GM23338 (cell line): Measurements from ENCODE around the gene UBE2Z. TPM values are rescaled to one million over a fixed set of nuclear protein-coding genes. Genes with fewer than 3 reads are reported as not detected.

Experiments used
- ATAC-seq: fragments of 200-7000 bp; cut with Tn5 transposase; 3 replicates; pipeline ENCODE4 v1.9.1; 2020
- DNase-seq: peaks from one replicate; pipeline ENCODE4 v3.0.0-alpha.2; 2015; ENCODE audit warnings: low spot score
- H2AFZ ChIP-seq: fragments of 200-600 bp; sonication (generic); 2 replicates; pipeline ENCODE4 v1.8.0; 2016; ENCODE audit warnings: antibody characterized with exemption, mild to moderate bottlenecking, moderate library complexity
- H3F3A ChIP-seq: fragments of 200-600 bp; sonication (generic); replicated peaks from 2 replicates; pipeline ENCODE4 v1.8.0; 2017; ENCODE audit warnings: antibody characterized with exemption, mixed run types, low read depth
- H3K27ac ChIP-seq: fragments of 200-600 bp; sonication (generic); 2 replicates; pipeline ENCODE4 v1.6.1; 2016; ENCODE audit warnings: low read depth
- H3K27me3 ChIP-seq: fragments of 200-600 bp; sonication (generic); 2 replicates; pipeline ENCODE4 v1.8.0; 2016; ENCODE audit warnings: mild to moderate bottlenecking, mixed run types, moderate library complexity; ENCODE audit not compliant: insufficient read depth
- H3K36me3 ChIP-seq: fragments of 200-600 bp; sonication (generic); 2 replicates; pipeline ENCODE4 v1.8.0; 2016; ENCODE audit warnings: mild to moderate bottlenecking; ENCODE audit not compliant: insufficient read depth
- H3K4me1 ChIP-seq: fragments of 200-600 bp; sonication (generic); 2 replicates; pipeline ENCODE4 v1.8.0; 2016; ENCODE audit warnings: mild to moderate bottlenecking, moderate library complexity; ENCODE audit not compliant: insufficient read depth
- H3K4me2 ChIP-seq: fragments of 200-600 bp; sonication (generic); 2 replicates; pipeline ENCODE4 v1.7.1; 2017; ENCODE audit warnings: mixed run types
- H3K4me3 ChIP-seq: fragments of 200-600 bp; sonication (generic); 2 replicates; pipeline ENCODE4 v1.6.1; 2016; ENCODE audit warnings: mixed run types
- H3K79me2 ChIP-seq: fragments of 200-600 bp; sonication (generic); replicated peaks from 2 replicates; pipeline ENCODE4 v1.8.0; 2017; ENCODE audit warnings: mild to moderate bottlenecking; ENCODE audit not compliant: insufficient read depth
- H3K9me2 ChIP-seq: fragments of 200-600 bp; sonication (generic); 2 replicates; pipeline ENCODE4 v1.8.0; 2017; ENCODE audit not compliant: insufficient read depth
- H4K20me1 ChIP-seq: fragments of 200-600 bp; sonication (generic); replicated peaks from 2 replicates; pipeline ENCODE4 v1.8.0; 2017; ENCODE audit warnings: mild to moderate bottlenecking; ENCODE audit not compliant: insufficient read depth
- H3K27ac Mint-ChIP-seq: 2 replicates; pipeline ENCODE4 v1.8.0; 2020; ENCODE audit warnings: inconsistent platforms, mild to moderate bottlenecking, moderate library complexity, mixed read lengths
- H3K27me3 Mint-ChIP-seq: 3 replicates; pipeline ENCODE4 v1.8.0; 2022; ENCODE audit warnings: low read depth, mild to moderate bottlenecking, moderate library complexity, mixed read lengths, inconsistent platforms; ENCODE audit not compliant: insufficient read depth, poor library complexity
- H3K36me3 Mint-ChIP-seq: 3 replicates; pipeline ENCODE4 v1.8.0; 2021; ENCODE audit warnings: low read depth, mild to moderate bottlenecking, inconsistent platforms, moderate library complexity, mixed read lengths
- H3K4me1 Mint-ChIP-seq: 3 replicates; pipeline ENCODE4 v1.8.0; 2020; ENCODE audit warnings: mild to moderate bottlenecking, inconsistent platforms, mixed read lengths
- H3K4me3 Mint-ChIP-seq: 3 replicates; pipeline ENCODE4 v1.8.0; 2021; ENCODE audit warnings: moderate library complexity, mild to moderate bottlenecking, inconsistent platforms, mixed read lengths
- H3K9me3 Mint-ChIP-seq: 3 replicates; pipeline ENCODE4 v1.8.0; 2020; ENCODE audit warnings: moderate library complexity, mild to moderate bottlenecking, inconsistent platforms, mixed read lengths
- CREB1 ChIP-seq: fragments of 250-450 bp; sonication (Bioruptor Pico); IDR thresholded peaks from 2 replicates; pipeline ENCODE4 v1.5.0; 2020; ENCODE audit warnings: low read depth, mild to moderate bottlenecking, moderate library complexity
- ETS1 ChIP-seq: IDR thresholded peaks from 2 replicates; pipeline ENCODE4 v1.6.1; 2016; ENCODE audit warnings: antibody characterized with exemption
- EZH2 ChIP-seq: fragments of 200-600 bp; sonication (generic); IDR thresholded peaks from one replicate; pipeline ENCODE4 v1.8.0; 2017; ENCODE audit warnings: antibody characterized with exemption, mild to moderate bottlenecking, low read depth; ENCODE audit not compliant: unreplicated experiment
- EZH2phosphoT487 ChIP-seq: fragments of 200-600 bp; sonication (generic); IDR thresholded peaks from one replicate; pipeline ENCODE4 v1.8.1; 2018; ENCODE audit warnings: antibody characterized with exemption; ENCODE audit not compliant: unreplicated experiment
- JUNB ChIP-seq: IDR thresholded peaks from one replicate; pipeline ENCODE4 v1.6.1; 2016; ENCODE audit warnings: antibody characterized with exemption; ENCODE audit not compliant: unreplicated experiment
- NANOG ChIP-seq: IDR thresholded peaks from 2 replicates; pipeline ENCODE4 v1.6.1; 2016; ENCODE audit warnings: antibody characterized with exemption, borderline replicate concordance
- POLR2AphosphoS5 ChIP-seq: IDR thresholded peaks from 2 replicates; pipeline ENCODE4 v1.6.1; 2016; ENCODE audit warnings: antibody characterized with exemption, low read depth
- STAT1 ChIP-seq: IDR thresholded peaks from one replicate; pipeline ENCODE4 v1.6.1; 2016; ENCODE audit warnings: antibody characterized with exemption; ENCODE audit not compliant: unreplicated experiment
- ZNF114 ChIP-seq: fragments of 250-450 bp; sonication (Bioruptor Pico); IDR thresholded peaks from 2 replicates; pipeline ENCODE4 v1.5.0; 2020; ENCODE audit warnings: mild to moderate bottlenecking, moderate library complexity
- ZNF331 ChIP-seq: fragments of 250-450 bp; sonication (Bioruptor Pico); IDR thresholded peaks from 2 replicates; pipeline ENCODE4 v1.5.0; 2020; ENCODE audit warnings: low read depth, mild to moderate bottlenecking, moderate library complexity
- ZNF462 ChIP-seq: fragments of 250-450 bp; sonication (Bioruptor Pico); IDR thresholded peaks from 2 replicates; pipeline ENCODE4 v1.5.0; 2020; ENCODE audit warnings: mild to moderate bottlenecking, moderate library complexity
- long read RNA-seq: library from polyadenylated mRNA; unstranded; transcript quantifications from one replicate; pipeline ENCODE4 v2.0.0, GENCODE V29; 2020; ENCODE audit not compliant: unreplicated experiment
- polyA plus RNA-seq: library from polyadenylated mRNA; unstranded; fragments of >200 nt; fragmentation: Nextera tagmentation; extraction: Ambion mirVana; gene quantifications from 2 replicates; pipeline ENCODE4 v1.2.1, GENCODE V29; 2016
- total RNA-seq: library from RNA; depleted of rRNA; stranded (reverse); fragments of >200 nt; shearing (Covaris generic); gene quantifications from 2 replicates; pipeline ENCODE4 v1.2.3, GENCODE V29; 2014; rRNA removed
- TF ChIP-seq, protein P1 (sequence below): IDR thresholded peaks from one replicate; pipeline ENCODE4 v1.6.1; 2018; ENCODE audit warnings: antibody characterized with exemption; ENCODE audit not compliant: unreplicated experiment
- TF ChIP-seq, protein P2 (sequence below), 2 experiments: fragments of 200-600 bp in 1 of 2; sonication (generic) in 1 of 2; conservative IDR thresholded peaks; 2 replicates each; pipeline versions ENCODE4 v1.5.1 to v1.6.1; 2016 to 2017; ENCODE audit warnings: antibody characterized with exemption in 2 of 2, low read depth in 2 of 2, mild to moderate bottlenecking in 2 of 2, moderate library complexity in 1 of 2

Gene UBE2Z
- total RNA-seq (74.1 and 78.5 TPM in 2 replicates), polyA plus RNA-seq (30.1 and 34.1 TPM in 2 replicates)
- long read RNA-seq, partial matches to known transcripts: 0 of 5 reads
- long read RNA-seq, other reads (novel, unspliced or antisense): 4 of 5 reads

- Mint-ChIP-seq H3K27me3 (peaks cover 7% of the 10 kb centered on the region), H3K4me3 (peak within 1 kb of the TSS; percentile 93), H3K27ac (peak within 1 kb of the TSS; percentile 99), H3K4me1 (peaks cover 25% of the 10 kb centered on the region), H3K36me3 (peaks cover 32% of the 10 kb centered on the region), H3K9me3 (no peaks in the 10 kb centered on the region)
- TF ChIP-seq ETS1 (peak; percentile 74), ZNF462 (no peak), POLR2AphosphoS5 (peak; percentile 86), STAT1 (no peak), JUNB (no peak), EZH2phosphoT487 (no peak), EZH2 (no peak), ZNF114 (CRISPR knock-in tag) (no peak), ZNF331 (CRISPR knock-in tag) (no peak), CREB1 (CRISPR knock-in tag) (peak; percentile 56), NANOG (no peak)
- TF ChIP-seq, protein P1, sequence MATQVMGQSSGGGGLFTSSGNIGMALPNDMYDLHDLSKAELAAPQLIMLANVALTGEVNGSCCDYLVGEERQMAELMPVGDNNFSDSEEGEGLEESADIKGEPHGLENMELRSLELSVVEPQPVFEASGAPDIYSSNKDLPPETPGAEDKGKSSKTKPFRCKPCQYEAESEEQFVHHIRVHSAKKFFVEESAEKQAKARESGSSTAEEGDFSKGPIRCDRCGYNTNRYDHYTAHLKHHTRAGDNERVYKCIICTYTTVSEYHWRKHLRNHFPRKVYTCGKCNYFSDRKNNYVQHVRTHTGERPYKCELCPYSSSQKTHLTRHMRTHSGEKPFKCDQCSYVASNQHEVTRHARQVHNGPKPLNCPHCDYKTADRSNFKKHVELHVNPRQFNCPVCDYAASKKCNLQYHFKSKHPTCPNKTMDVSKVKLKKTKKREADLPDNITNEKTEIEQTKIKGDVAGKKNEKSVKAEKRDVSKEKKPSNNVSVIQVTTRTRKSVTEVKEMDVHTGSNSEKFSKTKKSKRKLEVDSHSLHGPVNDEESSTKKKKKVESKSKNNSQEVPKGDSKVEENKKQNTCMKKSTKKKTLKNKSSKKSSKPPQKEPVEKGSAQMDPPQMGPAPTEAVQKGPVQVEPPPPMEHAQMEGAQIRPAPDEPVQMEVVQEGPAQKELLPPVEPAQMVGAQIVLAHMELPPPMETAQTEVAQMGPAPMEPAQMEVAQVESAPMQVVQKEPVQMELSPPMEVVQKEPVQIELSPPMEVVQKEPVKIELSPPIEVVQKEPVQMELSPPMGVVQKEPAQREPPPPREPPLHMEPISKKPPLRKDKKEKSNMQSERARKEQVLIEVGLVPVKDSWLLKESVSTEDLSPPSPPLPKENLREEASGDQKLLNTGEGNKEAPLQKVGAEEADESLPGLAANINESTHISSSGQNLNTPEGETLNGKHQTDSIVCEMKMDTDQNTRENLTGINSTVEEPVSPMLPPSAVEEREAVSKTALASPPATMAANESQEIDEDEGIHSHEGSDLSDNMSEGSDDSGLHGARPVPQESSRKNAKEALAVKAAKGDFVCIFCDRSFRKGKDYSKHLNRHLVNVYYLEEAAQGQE: no peak
- TF ChIP-seq, protein P2, sequence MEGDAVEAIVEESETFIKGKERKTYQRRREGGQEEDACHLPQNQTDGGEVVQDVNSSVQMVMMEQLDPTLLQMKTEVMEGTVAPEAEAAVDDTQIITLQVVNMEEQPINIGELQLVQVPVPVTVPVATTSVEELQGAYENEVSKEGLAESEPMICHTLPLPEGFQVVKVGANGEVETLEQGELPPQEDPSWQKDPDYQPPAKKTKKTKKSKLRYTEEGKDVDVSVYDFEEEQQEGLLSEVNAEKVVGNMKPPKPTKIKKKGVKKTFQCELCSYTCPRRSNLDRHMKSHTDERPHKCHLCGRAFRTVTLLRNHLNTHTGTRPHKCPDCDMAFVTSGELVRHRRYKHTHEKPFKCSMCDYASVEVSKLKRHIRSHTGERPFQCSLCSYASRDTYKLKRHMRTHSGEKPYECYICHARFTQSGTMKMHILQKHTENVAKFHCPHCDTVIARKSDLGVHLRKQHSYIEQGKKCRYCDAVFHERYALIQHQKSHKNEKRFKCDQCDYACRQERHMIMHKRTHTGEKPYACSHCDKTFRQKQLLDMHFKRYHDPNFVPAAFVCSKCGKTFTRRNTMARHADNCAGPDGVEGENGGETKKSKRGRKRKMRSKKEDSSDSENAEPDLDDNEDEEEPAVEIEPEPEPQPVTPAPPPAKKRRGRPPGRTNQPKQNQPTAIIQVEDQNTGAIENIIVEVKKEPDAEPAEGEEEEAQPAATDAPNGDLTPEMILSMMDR (conservative IDR thresholded peaks at IDR 0.05; ENCODE audit: low read depth in 2 of 2): peak in 1 of 2 experiments; percentile 38; a peak in 2 of 4 replicates
- Histone ChIP-seq H3K27ac (peak within 1 kb of the TSS; percentile 95), H3F3A (peaks cover 27% of the 10 kb centered on the region), H3K4me3 (peak within 1 kb of the TSS; percentile 96), H3K4me2 (peak within 1 kb of the TSS; percentile 99), H3K9me2 (no peaks in the 10 kb centered on the region), H3K36me3 (peaks cover 21% of the 10 kb centered on the region; the same call in 1 of the 2 replicates), H3K27me3 (no peaks in the 10 kb centered on the region), H3K4me1 (peaks cover 26% of the 10 kb centered on the region), H3K79me2 (peaks cover 52% of the 10 kb centered on the region), H4K20me1 (peaks cover 38% of the 10 kb centered on the region), H2AFZ (0 out of 2 replicates have a peak within 1 kb of the TSS, but pooled peaks have one; percentile 4)
- DNase-seq (peak; percentile 97), ATAC-seq (peak; percentile 92)
These were observed at the start of gene UBE2Z for GRCh38 chr17:48908047-48908843. Gene UBE2Z, plus strand, starts transcription at chr17:48908407. Its CDS starts 97 bp downstream, at chr17:48908504.
